HG03045 (cell line): ENCODE data around the gene DPAGT1.
"Not testable (repeated sequence)": the region's sequence is repeated elsewhere in the genome, so short reads cannot be mapped to it uniquely, and the experiment has no call there.

Experiments used
- ATAC-seq: cut with Tn5 transposase; IDR thresholded peaks from one replicate; pipeline ENCODE4 v1.9.1; 2021; ENCODE audit warnings: mild to moderate bottlenecking, moderate library complexity; ENCODE audit not compliant: unreplicated experiment

The DPAGT1 gene

DNA sequence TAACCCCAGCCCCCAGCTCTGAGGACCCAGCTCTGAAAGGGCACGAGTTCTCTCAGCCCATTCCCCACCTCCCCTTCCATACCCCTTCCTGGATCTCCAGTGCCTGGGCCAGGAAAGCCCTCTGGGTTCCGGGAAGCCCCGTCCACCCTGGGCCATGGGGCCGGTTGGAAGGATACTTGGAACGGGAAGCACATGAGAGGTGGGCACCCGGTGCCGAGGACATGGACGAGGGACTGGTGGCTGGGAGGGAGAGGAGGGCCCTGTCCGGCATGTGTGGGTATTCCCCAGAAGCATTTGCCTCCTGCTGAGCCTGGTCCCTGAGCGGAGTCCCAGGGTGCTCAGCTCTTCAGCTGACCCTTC lies 14.6 kb upstream of the DPAGT1 start:
- ATAC-seq = no peak

- no peak for ATAC-seq
Measured at GRCh38 chr11:119115484-119116234, 14.0 kb upstream of the DPAGT1 start.

GRCh38 chr11:119114351-119114750 lies 12.7 kb upstream of the DPAGT1 start:
- ATAC-seq = no peak

- ATAC-seq = no peak
Measured at GRCh38 chr11:119113716-119114115, 12.1 kb upstream of the DPAGT1 start.

DNA sequence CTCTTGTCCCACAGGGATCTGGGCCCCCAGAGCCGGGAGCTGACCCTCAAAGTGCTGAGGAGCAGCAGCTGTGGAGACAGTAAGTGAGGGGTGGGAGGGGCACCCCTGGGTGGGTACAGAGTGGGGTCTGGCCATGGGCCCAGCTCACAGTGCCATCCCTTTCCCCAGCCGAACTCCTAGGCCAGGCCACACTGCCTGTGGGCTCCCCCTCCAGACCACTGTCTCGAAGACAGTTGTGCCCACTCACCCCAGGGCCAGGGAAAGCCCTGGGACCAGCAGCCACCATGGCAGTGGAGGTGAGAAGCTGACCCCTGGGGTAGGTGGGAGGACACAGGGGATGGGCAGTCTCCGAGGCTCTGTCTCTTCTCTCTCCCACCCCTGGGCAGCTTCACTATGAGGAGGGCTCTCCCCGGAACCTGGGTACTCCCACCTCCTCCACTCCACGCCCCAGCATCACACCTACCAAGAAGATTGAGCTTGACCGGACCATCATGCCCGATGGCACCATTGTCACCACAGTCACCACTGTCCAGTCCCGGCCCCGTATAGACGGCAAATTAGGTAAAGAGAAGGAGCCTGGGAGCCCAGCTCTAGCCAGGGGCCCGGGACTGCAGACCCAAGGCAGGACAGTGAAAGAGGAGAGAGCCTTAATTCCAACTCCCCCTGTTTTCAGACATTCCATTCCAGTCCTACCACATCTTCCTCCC lies 10.8 kb upstream of the DPAGT1 start:
- no peak for ATAC-seq

GRCh38 chr11:119111361-119111925 lies 9.8 kb upstream of the DPAGT1 start:
- no peak for ATAC-seq

GRCh38 chr11:119110439-119110838 lies 8.8 kb upstream of the DPAGT1 start:
- ATAC-seq = no peak

GRCh38 chr11:119109843-119110242 lies 8.2 kb upstream of the DPAGT1 start:
- ATAC-seq = no peak

- no peak for ATAC-seq
Measured at GRCh38 chr11:119108857-119109221, 7.2 kb upstream of the DPAGT1 start.

GRCh38 chr11:119108146-119108856 lies 6.6 kb upstream of the DPAGT1 start:
- ATAC-seq = no peak

DNA sequence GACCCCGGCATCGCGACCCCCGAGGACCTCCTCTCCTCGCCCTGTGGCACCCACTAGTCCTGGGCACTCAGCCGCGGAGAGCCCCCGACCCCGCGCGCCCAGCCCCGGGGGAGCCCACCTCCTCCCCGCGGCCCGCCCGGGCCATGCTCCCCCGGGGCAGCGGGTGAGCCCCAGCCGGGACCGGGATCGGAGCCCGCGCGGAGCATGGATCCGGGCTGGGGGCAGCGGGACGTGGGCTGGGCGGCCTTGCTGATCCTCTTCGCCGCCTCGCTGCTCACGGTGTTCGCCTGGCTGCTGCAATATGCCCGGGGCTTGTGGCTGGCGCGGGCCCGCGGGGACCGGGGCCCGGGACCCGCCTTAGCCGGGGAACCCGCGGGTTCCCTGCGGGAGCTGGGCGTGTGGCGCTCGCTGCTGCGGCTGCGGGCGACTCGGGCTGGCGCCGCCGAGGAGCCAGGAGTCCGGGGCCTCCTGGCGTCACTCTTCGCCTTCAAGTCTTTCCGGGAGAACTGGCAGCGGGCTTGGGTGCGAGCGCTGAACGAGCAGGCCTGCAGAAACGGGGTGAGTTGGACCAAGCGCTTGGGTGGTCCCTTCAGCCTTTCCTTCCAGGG lies 6.0 kb upstream of the DPAGT1 start:
- peak; percentile 16 for ATAC-seq

DNA sequence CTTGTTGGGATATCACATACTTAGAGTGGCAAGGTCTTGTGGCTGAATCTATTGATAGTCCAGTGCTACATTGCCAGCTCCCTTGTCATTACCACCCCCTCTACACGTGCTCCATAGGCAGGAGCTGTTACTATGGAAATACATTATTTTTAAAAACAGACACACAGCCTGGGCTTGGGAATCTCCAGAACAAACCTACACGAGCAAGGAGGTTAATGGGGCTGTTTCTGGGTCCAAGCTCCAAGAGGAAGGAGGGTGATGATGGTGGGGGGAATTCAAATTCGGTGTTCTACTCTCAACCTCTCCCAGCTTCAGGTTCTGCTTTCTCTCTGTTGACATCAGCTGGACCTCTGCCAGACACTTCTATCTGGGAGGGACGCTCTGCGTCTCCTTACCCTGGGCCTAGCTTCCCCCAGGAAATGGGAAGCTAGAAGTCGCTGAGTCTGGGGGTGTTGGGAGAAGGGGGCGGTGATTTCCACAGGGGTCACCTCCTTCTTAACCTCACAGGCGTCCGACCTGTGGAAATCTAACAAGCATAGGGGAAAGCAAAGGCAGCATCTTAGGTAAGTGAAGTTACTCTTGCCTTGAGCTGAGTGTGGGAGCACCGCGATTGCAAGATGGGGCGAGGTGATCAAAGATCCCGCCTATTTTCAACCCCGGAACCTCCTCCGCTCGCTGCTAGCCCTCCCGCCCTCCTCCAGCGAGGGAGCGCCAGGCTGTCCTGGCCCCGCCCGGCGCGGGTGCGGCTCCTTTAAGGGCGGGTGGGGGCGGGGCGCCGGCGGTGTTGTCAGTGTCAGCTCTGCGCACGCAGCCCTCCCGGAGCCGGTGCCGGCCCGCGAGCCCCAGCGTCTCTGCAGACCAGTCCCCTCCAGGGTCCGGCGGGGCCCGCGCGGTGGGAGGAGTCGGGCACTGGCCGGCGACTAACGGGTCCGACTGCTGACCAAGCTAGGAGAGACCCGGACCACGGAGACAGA lies 5.2 kb upstream of the DPAGT1 start, which contains the start of gene C2CD2L:
C2CD2L (plus strand) TSS at position 781 of the 974 bp plus-strand sequence. CDS start 398 bp downstream, outside the sequence.
- ATAC-seq = peak; percentile 72

DNA sequence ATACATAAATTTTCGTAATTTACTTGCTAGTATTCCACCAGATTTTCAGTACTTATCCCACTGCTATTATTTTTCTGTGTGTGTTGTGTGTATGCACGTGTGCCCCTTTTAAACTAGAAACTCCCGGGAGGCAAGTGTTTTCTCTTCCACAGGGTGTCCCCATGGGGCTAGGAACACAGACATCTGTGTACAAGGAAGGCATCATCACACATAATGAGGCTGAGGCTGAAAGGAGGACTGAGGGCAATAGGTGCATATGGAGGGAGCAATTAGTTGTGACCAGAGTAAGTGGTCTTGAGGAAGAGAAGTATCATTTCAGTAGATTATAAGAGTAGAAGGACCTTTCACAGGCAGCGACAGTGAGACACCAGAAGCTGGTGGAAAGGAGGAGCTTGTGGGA lies 2.1 kb upstream of the DPAGT1 start:
- no peak for ATAC-seq

DNA sequence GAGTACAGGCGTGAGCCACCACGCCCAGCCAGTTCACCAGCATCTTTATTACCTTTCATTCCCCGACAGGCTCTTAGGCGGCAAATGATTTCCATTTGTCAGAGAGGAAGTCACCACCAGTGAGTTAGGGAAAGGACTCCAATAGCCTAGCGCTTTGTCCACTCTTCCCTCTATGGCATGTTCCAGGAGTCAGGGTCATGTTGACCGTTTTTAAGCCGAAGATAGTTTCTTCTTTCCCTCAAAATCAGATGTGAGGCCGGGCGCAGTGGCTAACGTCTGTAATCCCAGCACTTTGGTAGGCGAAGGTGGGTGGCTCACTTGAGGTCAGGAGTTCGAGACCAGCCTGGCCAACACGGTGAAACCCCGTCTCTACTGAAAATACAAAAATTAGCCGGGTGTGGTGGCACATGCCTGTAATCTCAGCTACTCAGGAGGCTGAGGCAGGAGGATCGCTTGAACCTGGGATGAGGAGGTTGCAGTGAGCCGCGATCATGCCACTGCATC lies 1.6 kb upstream of the DPAGT1 start:
- ATAC-seq = not testable (repeated sequence)

DNA sequence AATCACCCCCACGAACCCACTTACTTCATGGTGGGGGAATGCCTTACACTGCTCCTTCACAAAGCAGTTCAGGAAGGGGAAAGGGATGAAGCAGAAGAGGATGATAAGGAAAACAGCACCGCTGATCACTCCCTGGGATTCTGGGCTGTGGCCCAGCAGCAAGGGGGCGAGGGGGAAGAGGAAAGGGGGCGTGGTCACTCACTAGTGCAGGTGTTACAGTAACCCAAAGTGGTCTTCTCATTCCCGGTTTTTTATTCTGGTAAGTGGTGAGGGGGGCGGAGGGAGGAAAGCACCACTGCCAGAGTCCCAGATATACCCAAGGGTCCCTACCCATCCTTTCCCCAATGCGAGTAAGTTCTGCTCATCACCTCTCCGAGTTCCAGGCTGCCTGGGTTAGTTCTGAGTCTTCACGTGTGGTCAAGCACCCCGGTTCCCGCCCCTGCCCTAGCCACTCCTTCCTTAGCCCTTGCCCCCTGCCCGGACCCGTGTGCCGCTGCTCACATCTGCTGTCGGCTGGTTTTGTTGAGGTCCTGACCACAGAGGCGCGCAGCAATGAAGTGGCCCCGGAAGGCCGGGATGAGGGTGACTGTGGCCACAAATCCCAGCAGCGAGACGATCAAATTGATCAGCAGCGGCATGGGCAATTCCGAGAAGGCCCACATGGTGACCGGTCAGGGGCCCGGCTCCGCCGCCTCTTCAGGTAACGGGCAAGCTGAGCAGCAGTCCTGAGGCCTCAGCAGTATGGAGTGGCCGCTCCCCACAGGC lies 477 bp downstream of the DPAGT1 start:
- peak; percentile 22 for ATAC-seq

GRCh38 chr11:119100246-119100970 lies 1.2 kb downstream of the DPAGT1 start:
- ATAC-seq = no peak

DNA sequence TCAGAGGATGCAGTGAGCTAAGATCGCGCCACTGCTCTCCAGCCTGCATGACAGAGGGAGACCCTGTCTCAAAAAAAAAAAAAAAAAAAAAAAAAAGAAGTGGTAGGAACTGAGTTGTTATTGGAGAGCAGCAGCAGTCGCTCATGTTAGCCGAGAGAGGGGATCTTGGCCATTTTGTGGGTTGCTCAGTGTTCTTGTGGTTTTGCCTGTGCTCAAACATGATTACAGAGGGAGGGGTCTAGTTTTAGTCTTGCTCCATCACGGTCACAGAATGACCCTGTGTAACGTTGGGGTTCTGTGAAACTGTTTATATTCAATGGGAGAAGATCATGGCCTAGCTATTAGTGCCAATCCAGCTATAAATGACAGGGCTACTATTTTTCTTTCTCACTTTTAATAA lies 1.9 kb downstream of the DPAGT1 start:
- ATAC-seq = no peak
